HG02870 (cell line): Measurements from ENCODE around the gene HAUS5.
"Not testable (repeated sequence)": the region's sequence is repeated elsewhere in the genome, so short reads cannot be mapped to it uniquely, and the experiment has no call there.

Experiments
- ATAC-seq: cut with Tn5 transposase; IDR thresholded peaks from one replicate; pipeline ENCODE4 v1.9.1; 2021; ENCODE audit warnings: mild to moderate bottlenecking, moderate library complexity; ENCODE audit not compliant: unreplicated experiment

HAUS5 gene

GRCh38 chr19:35642312-35642711 is 29.8 kb downstream of the HAUS5 start:
- no peak for ATAC-seq

- no peak for ATAC-seq
Observed at GRCh38 chr19:35642798-35643254, 30.3 kb downstream of the HAUS5 start.

GRCh38 chr19:35643255-35644205 is 31.0 kb downstream of the HAUS5 start:
- ATAC-seq: peak; percentile 30

GRCh38 chr19:35644206-35644986 is 31.9 kb downstream of the HAUS5 start:
- peak; percentile 68 for ATAC-seq

GRCh38 chr19:35644987-35645679 is 32.6 kb downstream of the HAUS5 start:
- ATAC-seq: no peak

GRCh38 chr19:35645680-35646511 is 33.4 kb downstream of the HAUS5 start:
- no peak for ATAC-seq

- peak; percentile 55 for ATAC-seq
Observed at GRCh38 chr19:35648017-35648961, 35.8 kb downstream of the HAUS5 start, which contains the start of gene COX6B1. Gene COX6B1 (plus strand): TSS chr19:35648323. CDS start chr19:35651244, 2,921 bp downstream.

- ATAC-seq: no peak
Observed at GRCh38 chr19:35650581-35650980, 38.0 kb downstream of the HAUS5 start.

GRCh38 chr19:35654828-35655227 is 42.3 kb downstream of the HAUS5 start:
- not testable (repeated sequence) for ATAC-seq

- ATAC-seq: no peak
Observed at GRCh38 chr19:35655600-35655999, 43.1 kb downstream of the HAUS5 start.

GRCh38 chr19:35656700-35657099 is 44.2 kb downstream of the HAUS5 start:
- ATAC-seq: no peak

GRCh38 chr19:35657904-35658700 is 45.6 kb downstream of the HAUS5 start:
- no peak for ATAC-seq

- no peak for ATAC-seq
Observed at GRCh38 chr19:35661995-35662340, 49.4 kb downstream of the HAUS5 start.

- no peak for ATAC-seq
Observed at GRCh38 chr19:35663981-35664380, 51.4 kb downstream of the HAUS5 start.

- no peak for ATAC-seq
Observed at GRCh38 chr19:35665157-35665556, 52.6 kb downstream of the HAUS5 start.

GRCh38 chr19:35665604-35666003 is 53.1 kb downstream of the HAUS5 start:
- no peak for ATAC-seq

- no peak for ATAC-seq
Observed at GRCh38 chr19:35666251-35666913, 53.8 kb downstream of the HAUS5 start, which contains the start of gene UPK1A. Gene UPK1A (plus strand): TSS chr19:35666517. CDS start chr19:35666813, 296 bp downstream.

- ATAC-seq: no peak
Observed at GRCh38 chr19:35669566-35669965, 57.0 kb downstream of the HAUS5 start.
